Skeletal muscle tissue (tissue), 4 donors: ENCODE results near the gene METAP1D. TPM values are rescaled to one million over a fixed set of nuclear protein-coding genes. Genes with fewer than 3 reads are reported as not detected.
"Not testable (repeated sequence)": the region's sequence is repeated elsewhere in the genome, so short reads cannot be mapped to it uniquely, and the experiment has no call there.

ENCODE experiments used
- H3K27ac ChIP-seq: one replicate; pipeline ENCODE4 v1.7.0; 2013; ENCODE audit warnings: mild to moderate bottlenecking, low read depth, low read length, inconsistent platforms
- H3K27me3 ChIP-seq, 3 donors: one replicate each; pipeline ENCODE4 v1.7.0; 2013; ENCODE audit warnings: low read length in 3 of 3; ENCODE audit not compliant: control insufficient read depth in 3 of 3, insufficient read depth in 3 of 3
- H3K36me3 ChIP-seq, 3 donors: one replicate each; pipeline ENCODE4 v1.7.0; 2013; ENCODE audit warnings: low read length in 3 of 3; ENCODE audit not compliant: control insufficient read depth in 3 of 3, insufficient read depth in 3 of 3
- H3K4me1 ChIP-seq, 3 donors: one replicate each; pipeline ENCODE4 v1.7.0; 2013; ENCODE audit warnings: low read length in 3 of 3, mild to moderate bottlenecking in 3 of 3; ENCODE audit not compliant: control insufficient read depth in 3 of 3, insufficient read depth in 3 of 3
- H3K4me3 ChIP-seq, 3 donors: one replicate each; pipeline ENCODE4 v1.7.0; 2013; ENCODE audit warnings: low read length in 3 of 3
- H3K9ac ChIP-seq, 3 donors: one replicate each; pipeline ENCODE4 v1.7.0; 2013; ENCODE audit warnings: low read length in 3 of 3, mild to moderate bottlenecking in 3 of 3, moderate library complexity in 2 of 3, low read depth in 1 of 3
- H3K9me3 ChIP-seq, 3 donors: one replicate each; pipeline ENCODE4 v1.7.0; 2013; ENCODE audit warnings: low read length in 3 of 3; ENCODE audit not compliant: control insufficient read depth in 3 of 3
- total RNA-seq: library from RNA; depleted of rRNA; stranded (reverse); fragments of >200 nt; gene quantifications from one replicate; pipeline ENCODE4 v1.2.3, GENCODE V29; 2014
- donor health status: Osteomylitis.

METAP1D gene
- total RNA-seq, 1 donor from 2014 or later: 8.9 TPM

GRCh38 chr2:171986778-171987177, 13.0 kb upstream of the METAP1D start:
- Histone ChIP-seq H3K36me3 (peaks cover 0 to 8% (median 7%) of the 10 kb centered on the region in 3 donors), H3K9me3 (no peaks in the 10 kb centered on the region), H3K27me3 (no peaks in the 10 kb centered on the region), H3K27ac (no peak overlapping the region), H3K9ac (no peak overlapping the region), H3K4me1 (no peaks in the 10 kb centered on the region), H3K4me3 (no peak overlapping the region)

- Histone ChIP-seq H3K27me3 (no peaks in the 10 kb centered on the region), H3K9me3 (no peaks in the 10 kb centered on the region), H3K4me3 (no peak overlapping the region)
Observed at GRCh38 chr2:171991027-171991426, 8.7 kb upstream of the METAP1D start.

GRCh38 chr2:171995586-171995985, 4.2 kb upstream of the METAP1D start:
- Histone ChIP-seq H3K9me3 (no peaks in the 10 kb centered on the region), H3K36me3 (no peaks in the 10 kb centered on the region), H3K4me1 (peaks cover 0 to 13% (median 10%) of the 10 kb centered on the region in 3 donors), H3K27ac (no peak overlapping the region), H3K27me3 (no peaks in the 10 kb centered on the region), H3K9ac (no peak overlapping the region), H3K4me3 (no peak overlapping the region)

More at GRCh38 chr2:171991027-171991426, 8.7 kb upstream of the METAP1D start:
- Histone ChIP-seq H3K36me3 (no peaks in the 10 kb centered on the region), H3K27ac (no peak overlapping the region), H3K4me1 (no peaks in the 10 kb centered on the region), H3K9ac (no peak overlapping the region)

- H3K9me3 ChIP-seq: no peaks in the 10 kb centered on the region
- no peak overlapping the region for H3K4me3 ChIP-seq
- H3K27me3 ChIP-seq: no peaks in the 10 kb centered on the region
- H3K4me1 ChIP-seq: peaks cover 0 to 13% (median 10%) of the 10 kb centered on the region in 3 donors
- no peaks in the 10 kb centered on the region for H3K36me3 ChIP-seq
- H3K9ac ChIP-seq: no peak overlapping the region
- H3K27ac ChIP-seq: no peak overlapping the region
Observed at GRCh38 chr2:171996021-171996420, 3.7 kb upstream of the METAP1D start.

- peaks cover 0 to 13% (median 10%) of the 10 kb centered on the region in 3 donors for H3K4me1 ChIP-seq
- not testable (repeated sequence) for H3K4me3 ChIP-seq, H3K9ac ChIP-seq, H3K27ac ChIP-seq, H3K9me3 ChIP-seq, H3K36me3 ChIP-seq, H3K27me3 ChIP-seq
Observed at GRCh38 chr2:171997031-171997430, 2.7 kb upstream of the METAP1D start.

GRCh38 chr2:171999161-171999560, 592 bp upstream of the METAP1D start:
- H3K36me3 ChIP-seq: no peaks in the 10 kb centered on the region
- H3K9ac ChIP-seq: peak overlapping the region; percentile 70 to 83 (median 78)
- H3K4me1 ChIP-seq: peaks cover 0 to 13% (median 10%) of the 10 kb centered on the region in 3 donors
- no peaks in the 10 kb centered on the region for H3K9me3 ChIP-seq
- peak overlapping the region; percentile 93 to 100 (median 98) for H3K4me3 ChIP-seq
- no peaks in the 10 kb centered on the region for H3K27me3 ChIP-seq
- H3K27ac ChIP-seq: no peak overlapping the region

- H3K4me3 ChIP-seq: peak overlapping the region; percentile 93 to 100 (median 98)
- peak overlapping the region in 1 of 3 donors; percentile 75 for H3K9ac ChIP-seq
- H3K27me3 ChIP-seq: no peaks in the 10 kb centered on the region
- H3K4me1 ChIP-seq: peaks cover 0 to 13% (median 10%) of the 10 kb centered on the region in 3 donors
- no peaks in the 10 kb centered on the region for H3K9me3 ChIP-seq
- H3K36me3 ChIP-seq: peaks cover 0 to 4% (median 0%) of the 10 kb centered on the region in 3 donors
- no peak overlapping the region for H3K27ac ChIP-seq
Observed at GRCh38 chr2:172000696-172001361, 1.1 kb downstream of the METAP1D start.

- Histone ChIP-seq H3K4me1 (no peaks in the 10 kb centered on the region), H3K4me3 (no peak overlapping the region), H3K27me3 (no peaks in the 10 kb centered on the region), H3K27ac (no peak overlapping the region), H3K9ac (no peak overlapping the region), H3K36me3 (peaks cover 0 to 4% (median 0%) of the 10 kb centered on the region in 3 donors), H3K9me3 (no peaks in the 10 kb centered on the region)
Observed at GRCh38 chr2:172007372-172007771, 7.6 kb downstream of the METAP1D start.

GRCh38 chr2:172009823-172010222, 10.1 kb downstream of the METAP1D start:
- H3K27me3 ChIP-seq: no peaks in the 10 kb centered on the region

GRCh38 chr2:172011812-172012575, 12.2 kb downstream of the METAP1D start:
- no peak overlapping the region for H3K9ac ChIP-seq
- no peaks in the 10 kb centered on the region for H3K36me3 ChIP-seq
- no peak overlapping the region for H3K4me3 ChIP-seq
- H3K4me1 ChIP-seq: peaks cover 0 to 9% (median 6%) of the 10 kb centered on the region in 3 donors
- no peaks in the 10 kb centered on the region for H3K9me3 ChIP-seq
- H3K27me3 ChIP-seq: no peaks in the 10 kb centered on the region
- no peak overlapping the region for H3K27ac ChIP-seq

More at GRCh38 chr2:172009823-172010222, 10.1 kb downstream of the METAP1D start:
- H3K4me3 ChIP-seq: no peak overlapping the region
- peaks cover 0 to under 1% (median 0%) of the 10 kb centered on the region in 3 donors for H3K36me3 ChIP-seq
- no peak overlapping the region for H3K9ac ChIP-seq
- H3K4me1 ChIP-seq: peaks cover 0 to 9% (median 6%) of the 10 kb centered on the region in 3 donors
- no peak overlapping the region for H3K27ac ChIP-seq
- no peaks in the 10 kb centered on the region for H3K9me3 ChIP-seq
